GM10847 (cell line): Measurements from ENCODE around the gene IQSEC1.

Source experiments
- POLR2A ChIP-seq: IDR thresholded peaks from 2 replicates; pipeline ENCODE4 v1.6.1; 2011; ENCODE audit not compliant: insufficient read length; ENCODE audit errors: extremely low read depth

The IQSEC1 gene

DNA sequence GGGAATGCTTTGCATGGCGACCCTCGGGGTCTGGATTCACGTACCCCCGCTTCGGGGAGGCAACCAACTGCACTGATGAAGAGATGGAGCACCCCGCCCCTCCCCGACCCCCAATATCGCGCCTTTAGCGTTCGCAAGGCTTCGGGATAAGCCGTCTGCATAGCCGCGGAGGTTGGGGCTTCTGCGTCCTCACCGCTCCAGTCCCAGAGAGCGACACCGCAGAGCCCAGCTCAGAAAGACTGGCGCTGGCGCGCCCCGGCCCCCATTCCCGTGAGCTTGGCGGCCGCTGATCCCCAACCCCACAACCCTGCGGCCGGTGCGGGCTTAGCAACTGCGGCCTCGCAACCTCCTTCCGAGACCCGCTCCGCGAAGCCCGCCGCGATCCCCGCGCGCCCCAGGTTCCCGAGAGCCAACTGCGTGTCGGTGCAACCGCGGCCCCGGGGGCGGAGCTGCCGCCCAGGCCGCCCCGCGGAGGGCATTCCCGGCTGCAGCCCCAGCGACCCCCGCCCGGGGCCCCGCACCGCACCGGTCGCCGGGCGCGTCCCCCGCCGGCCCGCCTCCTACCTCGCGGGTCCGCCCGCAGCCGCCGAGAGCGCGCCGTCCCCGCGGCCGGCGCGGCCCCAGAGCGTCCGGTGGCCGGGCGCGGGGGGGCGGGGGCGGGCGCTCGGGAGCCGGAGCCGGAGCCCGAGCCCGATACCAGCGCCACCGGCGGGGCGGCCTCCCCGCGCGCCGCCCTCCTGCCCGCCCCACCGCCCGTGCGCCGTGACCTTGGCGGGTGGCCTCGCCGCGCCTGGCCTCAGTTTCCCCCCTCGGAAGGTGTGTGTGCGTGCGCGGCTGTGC, 79.5 kb downstream of the IQSEC1 start:
- TF ChIP-seq POLR2A: no peak

GRCh38 chr3:12992629-12993516, 80.4 kb downstream of the IQSEC1 start:
- TF ChIP-seq POLR2A: no peak

DNA sequence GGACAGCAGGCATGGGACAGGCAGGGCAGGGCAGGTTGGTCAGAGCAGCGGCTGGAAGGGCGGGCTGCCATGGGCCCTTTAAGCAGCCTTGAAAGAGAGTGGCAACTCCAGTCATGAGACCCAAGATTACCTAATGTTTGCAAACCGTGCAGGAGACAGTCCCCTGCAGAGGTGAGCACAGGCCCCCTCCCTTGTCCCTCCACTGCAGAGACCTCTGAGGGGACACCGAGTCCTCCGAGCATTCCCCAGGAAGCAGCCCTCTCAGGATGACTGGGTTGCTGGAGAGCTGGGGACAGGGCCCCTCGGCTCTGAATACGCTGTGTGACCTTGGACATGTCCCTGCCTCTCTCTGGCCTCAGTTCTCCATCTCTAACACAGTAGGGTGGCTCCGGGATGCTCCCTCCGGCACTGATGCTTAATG, 81.4 kb downstream of the IQSEC1 start:
- no peak for TF ChIP-seq POLR2A

- TF ChIP-seq POLR2A: no peak
Observed at GRCh38 chr3:12991481-12991837, 81.8 kb downstream of the IQSEC1 start.

DNA sequence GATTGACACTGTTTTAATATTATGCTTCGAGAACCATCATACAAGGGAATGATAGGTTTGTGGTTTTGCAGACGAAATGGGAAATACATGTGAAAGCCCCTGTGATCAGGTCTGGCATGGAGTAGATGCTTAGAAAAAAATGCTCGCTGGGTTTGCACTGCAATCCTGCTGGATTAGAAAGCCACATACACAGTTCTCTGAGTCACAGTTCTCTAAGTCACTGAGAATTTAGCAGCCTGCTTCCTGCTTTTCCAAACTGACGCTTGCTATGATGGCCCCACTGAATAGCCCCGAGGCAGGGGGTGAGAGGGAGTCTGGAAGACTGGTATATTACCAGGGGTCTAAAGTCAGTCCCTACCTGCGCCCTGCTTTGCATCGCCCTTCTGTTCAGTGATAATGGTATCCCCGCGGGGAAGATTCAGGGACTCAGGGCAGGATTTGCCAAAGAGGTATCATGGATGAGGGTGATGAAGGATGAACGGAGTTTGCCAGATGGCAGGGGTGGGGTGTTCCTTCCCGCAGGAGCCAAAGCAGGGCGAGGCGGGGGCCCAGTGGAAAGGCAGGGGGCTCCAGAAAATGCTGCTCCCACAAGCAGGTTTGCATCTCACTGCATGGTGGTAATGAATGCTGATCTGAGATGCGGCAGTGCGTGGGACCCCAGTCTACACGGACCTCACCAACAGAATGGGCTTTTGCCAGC, 82.3 kb downstream of the IQSEC1 start:
- no peak for TF ChIP-seq POLR2A

- no peak for TF ChIP-seq POLR2A
Observed at GRCh38 chr3:12990306-12990705, 82.9 kb downstream of the IQSEC1 start.

GRCh38 chr3:12988728-12989454, 84.3 kb downstream of the IQSEC1 start:
- no peak for TF ChIP-seq POLR2A

GRCh38 chr3:12987602-12988001, 85.6 kb downstream of the IQSEC1 start:
- TF ChIP-seq POLR2A: no peak

DNA sequence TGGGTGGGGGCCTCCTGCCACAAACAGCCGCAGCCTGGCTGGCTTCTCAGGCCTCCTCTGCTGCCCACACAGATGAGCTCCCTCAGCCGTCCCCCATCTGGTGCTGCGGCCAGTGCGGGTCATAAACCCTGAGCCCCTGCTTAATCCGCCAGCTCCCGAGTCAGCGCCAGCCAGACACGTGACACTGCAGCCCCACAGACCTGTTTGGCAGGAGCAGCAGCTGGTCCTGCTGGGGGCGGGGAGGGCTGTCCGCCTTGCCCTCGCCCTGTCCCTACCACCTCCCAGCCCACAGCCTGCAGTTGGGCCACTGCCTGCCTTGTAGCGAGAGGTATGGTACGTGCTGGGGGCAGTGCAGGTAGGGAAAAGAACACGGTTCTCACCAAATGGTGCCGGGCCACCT, 86.2 kb downstream of the IQSEC1 start:
- TF ChIP-seq POLR2A: no peak

GRCh38 chr3:12986521-12986920, 86.7 kb downstream of the IQSEC1 start:
- TF ChIP-seq POLR2A: no peak

GRCh38 chr3:12986031-12986430, 87.2 kb downstream of the IQSEC1 start:
- TF ChIP-seq POLR2A: no peak

DNA sequence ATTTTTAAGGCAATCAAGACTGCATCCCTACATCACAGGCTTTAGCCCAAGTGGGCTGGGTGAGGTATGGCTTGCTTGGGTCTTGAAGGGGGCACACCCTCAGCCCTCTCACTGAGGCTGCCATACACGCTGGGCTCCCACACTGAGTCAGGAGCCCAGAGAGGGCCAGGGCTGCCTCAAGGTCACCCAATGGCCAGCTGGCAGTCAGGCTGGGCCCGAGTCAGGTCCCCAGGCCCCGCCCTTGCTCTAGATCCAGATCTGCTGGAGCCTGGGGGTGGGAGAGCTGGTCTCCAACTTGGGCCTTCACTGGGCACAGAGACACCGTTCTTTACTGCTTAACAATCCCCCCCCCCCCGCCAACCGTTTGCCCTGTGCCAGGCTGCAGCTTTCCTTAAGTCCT, 88.1 kb downstream of the IQSEC1 start:
- TF ChIP-seq POLR2A: no peak

GRCh38 chr3:12984023-12984823, 89.0 kb downstream of the IQSEC1 start:
- no peak for TF ChIP-seq POLR2A

DNA sequence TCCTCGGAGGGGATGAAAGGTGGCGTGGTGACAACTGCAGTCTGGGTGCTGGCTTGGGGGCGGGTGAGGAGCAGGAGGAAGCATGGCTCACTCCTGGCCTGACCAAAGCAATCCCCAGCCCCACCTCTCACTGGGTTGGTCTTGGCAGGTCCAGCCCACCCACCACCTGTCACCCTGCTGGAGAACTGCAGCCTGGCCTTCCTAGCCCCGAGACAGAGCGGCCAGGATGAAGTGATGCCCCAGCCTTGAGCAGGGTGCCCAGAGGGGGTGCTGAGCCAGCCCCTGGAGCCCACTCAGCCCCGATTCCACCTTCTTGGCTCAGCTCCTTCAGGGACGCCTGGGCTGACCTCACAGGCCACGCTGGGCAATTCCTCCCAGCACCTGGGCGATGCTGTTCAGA, 89.9 kb downstream of the IQSEC1 start:
- TF ChIP-seq POLR2A: no peak

GRCh38 chr3:12982619-12983101, 90.6 kb downstream of the IQSEC1 start:
- no peak for TF ChIP-seq POLR2A
